Brain microvascular endothelial cell (primary cell): ENCODE data around the gene SLC23A3.

ENCODE experiments used
- DNase-seq: peaks from one replicate; pipeline ENCODE4 v3.0.0-alpha.2; 2020
- H3K27ac ChIP-seq: fragments of 250-450 bp; sonication (Bioruptor Pico); 2 replicates; pipeline ENCODE4 v1.5.1; 2020; ENCODE audit warnings: mild to moderate bottlenecking, moderate library complexity
- H3K27me3 ChIP-seq: fragments of 250-450 bp; sonication (Bioruptor Pico); replicated peaks from 2 replicates; pipeline ENCODE4 v1.5.1; 2020; ENCODE audit warnings: mild to moderate bottlenecking
- H3K36me3 ChIP-seq: fragments of 250-450 bp; sonication (Bioruptor Pico); replicated peaks from 2 replicates; pipeline ENCODE4 v1.5.1; 2020; ENCODE audit warnings: mild to moderate bottlenecking
- H3K4me3 ChIP-seq: 2 replicates; pipeline ENCODE4 v1.5.1; 2011; ENCODE audit warnings: low read depth, mild to moderate bottlenecking, control low read depth, low read length, moderate library complexity
- CTCF ChIP-seq: IDR thresholded peaks from 2 replicates; pipeline ENCODE4 v1.5.1; 2011; ENCODE audit warnings: low read depth, mild to moderate bottlenecking, moderate library complexity, low read length, control low read depth, inconsistent platforms; ENCODE audit errors: missing control alignments
- in situ Hi-C: cut with HindIII; loops from 2 replicates; pipeline ENCODE4 v1.10.0; 2017; ENCODE audit warnings: low sequenced_read_pairs, low pct_ligation_motif_present

The SLC23A3 gene

GRCh38 chr2:219155054-219155644, 14.7 kb downstream of the SLC23A3 start:
- peak; percentile 51 for TF ChIP-seq CTCF
- Histone ChIP-seq H3K27me3 (no peaks in the 10 kb centered on the region), H3K4me3 (no peak overlapping the region), H3K27ac (no peak overlapping the region), H3K36me3 (peaks cover 3% of the 10 kb centered on the region)
- peak; percentile 52 for DNase-seq
- in situ Hi-C loops = no loop called here

GRCh38 chr2:219149667-219150066, 20.2 kb downstream of the SLC23A3 start:
- TF ChIP-seq CTCF = no peak
- DNase-seq = no peak
- Histone ChIP-seq H3K27me3 (no peaks in the 10 kb centered on the region), H3K27ac (no peak overlapping the region), H3K36me3 (peaks cover 3% of the 10 kb centered on the region), H3K4me3 (no peak overlapping the region)
- in situ Hi-C loops = no loop called here

- H3K27ac ChIP-seq = no peak overlapping the region
- TF ChIP-seq CTCF = peak; percentile 58
These were observed 27.5 kb downstream of the SLC23A3 start for GRCh38 chr2:219142329-219142728.

GRCh38 chr2:219140722-219141121, 29.1 kb downstream of the SLC23A3 start:
- Histone ChIP-seq H3K27ac (no peak overlapping the region), H3K27me3 (no peaks in the 10 kb centered on the region), H3K4me3 (no peak overlapping the region), H3K36me3 (no peaks in the 10 kb centered on the region)
- TF ChIP-seq CTCF = no peak
- no peak for DNase-seq
- in situ Hi-C loops = no loop called here

More at GRCh38 chr2:219142329-219142728, 27.5 kb downstream of the SLC23A3 start:
- H3K4me3 ChIP-seq = no peak overlapping the region
- peaks cover under 1% of the 10 kb centered on the region for H3K36me3 ChIP-seq
- in situ Hi-C loops = no loop called here
- no peak for DNase-seq
- no peaks in the 10 kb centered on the region for H3K27me3 ChIP-seq

- in situ Hi-C loops = no loop called here
- Histone ChIP-seq H3K27ac (no peak overlapping the region), H3K36me3 (no peaks in the 10 kb centered on the region), H3K4me3 (no peak overlapping the region), H3K27me3 (no peaks in the 10 kb centered on the region)
- no peak for TF ChIP-seq CTCF
- DNase-seq = no peak
These were observed 35.9 kb downstream of the SLC23A3 start for GRCh38 chr2:219133976-219134375.

GRCh38 chr2:219131744-219132143, 38.1 kb downstream of the SLC23A3 start:
- H3K27ac ChIP-seq = no peak overlapping the region
- in situ Hi-C loops = no loop called here
- H3K27me3 ChIP-seq = no peaks in the 10 kb centered on the region
- H3K4me3 ChIP-seq = no peak overlapping the region
- DNase-seq = no peak
- no peaks in the 10 kb centered on the region for H3K36me3 ChIP-seq
- no peak for TF ChIP-seq CTCF
